Activated CD8-positive, alpha-beta memory T cell treated with anti-CD3 and anti-CD28 coated beads, Interleukin-2, amount 50 U/mL, for 48 hours (primary cell): Measurements from ENCODE around the gene INPP4A.

ENCODE experiments used
- DNase-seq: peaks from one replicate; pipeline ENCODE4 v3.0.0-alpha.2; 2020

The INPP4A gene

GRCh38 chr2:98478088-98478551 lies 33.5 kb downstream of the INPP4A start:
- no peak for DNase-seq

- no peak for DNase-seq
Observed at GRCh38 chr2:98478907-98479306, 34.2 kb downstream of the INPP4A start.

- no peak for DNase-seq
Observed at GRCh38 chr2:98479371-98479770, 34.7 kb downstream of the INPP4A start.

GRCh38 chr2:98479959-98480524 lies 35.4 kb downstream of the INPP4A start:
- DNase-seq: no peak

GRCh38 chr2:98480598-98480997 lies 35.9 kb downstream of the INPP4A start:
- DNase-seq: no peak

GRCh38 chr2:98482362-98482761 lies 37.7 kb downstream of the INPP4A start:
- DNase-seq: no peak

- no peak for DNase-seq
Observed at GRCh38 chr2:98483257-98483861, 38.7 kb downstream of the INPP4A start.

GRCh38 chr2:98484121-98484557 lies 39.5 kb downstream of the INPP4A start:
- no peak for DNase-seq

GRCh38 chr2:98484652-98485452 lies 40.2 kb downstream of the INPP4A start:
- no peak for DNase-seq

- no peak for DNase-seq
Observed at GRCh38 chr2:98485453-98485755, 40.7 kb downstream of the INPP4A start.

- DNase-seq: no peak
Observed at GRCh38 chr2:98486374-98486981, 41.8 kb downstream of the INPP4A start.

GRCh38 chr2:98487101-98487805 lies 42.6 kb downstream of the INPP4A start:
- DNase-seq: no peak

- DNase-seq: no peak
Observed at GRCh38 chr2:98487806-98488189, 43.1 kb downstream of the INPP4A start.

GRCh38 chr2:98488252-98488651 lies 43.6 kb downstream of the INPP4A start:
- DNase-seq: no peak

GRCh38 chr2:98489486-98489885 lies 44.8 kb downstream of the INPP4A start:
- DNase-seq: no peak

GRCh38 chr2:98489971-98490962 lies 45.6 kb downstream of the INPP4A start:
- DNase-seq: no peak

GRCh38 chr2:98492441-98492840 lies 47.8 kb downstream of the INPP4A start:
- no peak for DNase-seq

GRCh38 chr2:98494699-98495098 lies 50.0 kb downstream of the INPP4A start:
- no peak for DNase-seq

GRCh38 chr2:98496750-98497493 lies 52.3 kb downstream of the INPP4A start:
- DNase-seq: no peak

- no peak for DNase-seq
Observed at GRCh38 chr2:98498703-98499440, 54.2 kb downstream of the INPP4A start.
